HL-60 (cell line): ENCODE data around the gene ARMC9.

Source experiments
- DNase-seq, 2 experiments: peaks; one replicate each; pipeline ENCODE4 v3.0.0-alpha.2; 2010 to 2020; ENCODE audit warnings: low read depth in 1 of 2, low spot score in 1 of 2
- H3K27ac ChIP-seq: fragments of 250-450 bp; sonication (Bioruptor Pico); replicated peaks from 2 replicates; pipeline ENCODE4 v1.5.1; 2020; ENCODE audit warnings: mild to moderate bottlenecking, moderate library complexity
- H3K27me3 ChIP-seq: fragments of 250-450 bp; sonication (Bioruptor Pico); 2 replicates; pipeline ENCODE4 v1.5.1; 2021; ENCODE audit warnings: mild to moderate bottlenecking, moderate library complexity; ENCODE audit not compliant: insufficient read depth, poor library complexity, severe bottlenecking
- H3K4me3 ChIP-seq: replicated peaks from 2 replicates; pipeline ENCODE4 v1.5.1; 2011; ENCODE audit warnings: mild to moderate bottlenecking, control low read depth, low read length; ENCODE audit not compliant: insufficient read depth
- CTCF ChIP-seq: IDR thresholded peaks from one replicate; pipeline ENCODE4 v1.5.1; 2011; ENCODE audit warnings: low read length, control low read depth, inconsistent platforms; ENCODE audit not compliant: insufficient read depth
- GABPA ChIP-seq: IDR thresholded peaks from 2 replicates; pipeline ENCODE4 v1.6.1; 2012; ENCODE audit warnings: low read depth
- POLR2AphosphoS5 ChIP-seq: IDR thresholded peaks from 2 replicates; pipeline ENCODE4 v1.6.1; 2012; ENCODE audit warnings: low read depth
- SPI1 ChIP-seq: IDR thresholded peaks from 2 replicates; pipeline ENCODE4 v1.6.1; 2012; ENCODE audit warnings: low read depth, mild to moderate bottlenecking, borderline replicate concordance
- TF ChIP-seq, protein P1 (sequence below): IDR thresholded peaks from 2 replicates; pipeline ENCODE4 v1.6.1; 2012; ENCODE audit warnings: low read depth; ENCODE audit not compliant: insufficient replicate concordance

Gene ARMC9

DNA sequence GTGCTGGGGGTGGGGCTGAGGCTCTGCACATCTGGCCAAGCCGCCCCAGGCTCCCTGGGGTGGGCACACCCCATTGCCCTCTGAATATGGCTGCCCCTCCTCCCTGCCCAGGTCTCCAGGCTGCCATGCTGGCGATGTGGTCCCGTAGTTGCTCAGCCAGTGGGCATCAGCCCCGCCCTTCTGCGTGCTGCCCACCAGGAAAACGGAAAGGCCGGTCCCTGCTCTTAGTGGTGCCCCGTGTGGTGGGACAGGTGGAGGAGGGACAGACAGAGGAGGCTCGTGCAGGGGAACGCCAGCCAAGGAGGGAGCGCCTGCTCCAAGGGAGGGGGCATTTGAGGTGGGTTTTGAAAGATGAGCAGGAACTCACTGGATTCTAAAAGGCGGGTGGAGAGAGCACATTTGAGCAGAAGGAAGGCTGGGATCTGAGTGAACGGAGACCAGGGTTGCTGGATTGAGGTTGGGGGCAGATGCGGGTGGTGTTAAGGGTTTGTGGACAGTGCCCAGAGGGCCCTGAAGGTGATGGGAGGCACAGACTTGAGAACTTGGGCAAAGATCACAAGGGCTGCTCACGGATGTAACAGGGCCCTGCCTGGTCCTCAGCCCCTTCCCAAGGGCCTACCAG is 190.4 kb downstream of the ARMC9 start:
- Histone ChIP-seq H3K27ac (peak overlapping the region; percentile 96), H3K27me3 (no peaks in the 10 kb centered on the region), H3K4me3 (no peak overlapping the region)
- no peak for TF ChIP-seq SPI1
- no peak for TF ChIP-seq CTCF
- no peak for DNase-seq

GRCh38 chr2:231390667-231391066 is 192.2 kb downstream of the ARMC9 start:
- Histone ChIP-seq H3K27ac (peak overlapping the region; percentile 96), H3K4me3 (no peak overlapping the region), H3K27me3 (no peaks in the 10 kb centered on the region)
- TF ChIP-seq, protein P1, sequence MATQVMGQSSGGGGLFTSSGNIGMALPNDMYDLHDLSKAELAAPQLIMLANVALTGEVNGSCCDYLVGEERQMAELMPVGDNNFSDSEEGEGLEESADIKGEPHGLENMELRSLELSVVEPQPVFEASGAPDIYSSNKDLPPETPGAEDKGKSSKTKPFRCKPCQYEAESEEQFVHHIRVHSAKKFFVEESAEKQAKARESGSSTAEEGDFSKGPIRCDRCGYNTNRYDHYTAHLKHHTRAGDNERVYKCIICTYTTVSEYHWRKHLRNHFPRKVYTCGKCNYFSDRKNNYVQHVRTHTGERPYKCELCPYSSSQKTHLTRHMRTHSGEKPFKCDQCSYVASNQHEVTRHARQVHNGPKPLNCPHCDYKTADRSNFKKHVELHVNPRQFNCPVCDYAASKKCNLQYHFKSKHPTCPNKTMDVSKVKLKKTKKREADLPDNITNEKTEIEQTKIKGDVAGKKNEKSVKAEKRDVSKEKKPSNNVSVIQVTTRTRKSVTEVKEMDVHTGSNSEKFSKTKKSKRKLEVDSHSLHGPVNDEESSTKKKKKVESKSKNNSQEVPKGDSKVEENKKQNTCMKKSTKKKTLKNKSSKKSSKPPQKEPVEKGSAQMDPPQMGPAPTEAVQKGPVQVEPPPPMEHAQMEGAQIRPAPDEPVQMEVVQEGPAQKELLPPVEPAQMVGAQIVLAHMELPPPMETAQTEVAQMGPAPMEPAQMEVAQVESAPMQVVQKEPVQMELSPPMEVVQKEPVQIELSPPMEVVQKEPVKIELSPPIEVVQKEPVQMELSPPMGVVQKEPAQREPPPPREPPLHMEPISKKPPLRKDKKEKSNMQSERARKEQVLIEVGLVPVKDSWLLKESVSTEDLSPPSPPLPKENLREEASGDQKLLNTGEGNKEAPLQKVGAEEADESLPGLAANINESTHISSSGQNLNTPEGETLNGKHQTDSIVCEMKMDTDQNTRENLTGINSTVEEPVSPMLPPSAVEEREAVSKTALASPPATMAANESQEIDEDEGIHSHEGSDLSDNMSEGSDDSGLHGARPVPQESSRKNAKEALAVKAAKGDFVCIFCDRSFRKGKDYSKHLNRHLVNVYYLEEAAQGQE: no peak
- TF ChIP-seq SPI1: peak; percentile 96
- no peak for TF ChIP-seq CTCF
- TF ChIP-seq GABPA: no peak
- peak; percentile 54; the same call in 1 of the 2 replicates for TF ChIP-seq POLR2AphosphoS5
- DNase-seq: peak; percentile 76 to 83

GRCh38 chr2:231391981-231392380 is 193.6 kb downstream of the ARMC9 start:
- no peaks in the 10 kb centered on the region for H3K27me3 ChIP-seq
- TF ChIP-seq, protein P1: no peak
- TF ChIP-seq CTCF (no peak), POLR2AphosphoS5 (peak; percentile 88), GABPA (0 out of 2 replicates have a peak, but pooled peaks have one; percentile 17), SPI1 (no peak)
- no peak overlapping the region for H3K4me3 ChIP-seq
- peak; percentile 94 to 96 for DNase-seq
- H3K27ac ChIP-seq: peak overlapping the region; percentile 96

DNA sequence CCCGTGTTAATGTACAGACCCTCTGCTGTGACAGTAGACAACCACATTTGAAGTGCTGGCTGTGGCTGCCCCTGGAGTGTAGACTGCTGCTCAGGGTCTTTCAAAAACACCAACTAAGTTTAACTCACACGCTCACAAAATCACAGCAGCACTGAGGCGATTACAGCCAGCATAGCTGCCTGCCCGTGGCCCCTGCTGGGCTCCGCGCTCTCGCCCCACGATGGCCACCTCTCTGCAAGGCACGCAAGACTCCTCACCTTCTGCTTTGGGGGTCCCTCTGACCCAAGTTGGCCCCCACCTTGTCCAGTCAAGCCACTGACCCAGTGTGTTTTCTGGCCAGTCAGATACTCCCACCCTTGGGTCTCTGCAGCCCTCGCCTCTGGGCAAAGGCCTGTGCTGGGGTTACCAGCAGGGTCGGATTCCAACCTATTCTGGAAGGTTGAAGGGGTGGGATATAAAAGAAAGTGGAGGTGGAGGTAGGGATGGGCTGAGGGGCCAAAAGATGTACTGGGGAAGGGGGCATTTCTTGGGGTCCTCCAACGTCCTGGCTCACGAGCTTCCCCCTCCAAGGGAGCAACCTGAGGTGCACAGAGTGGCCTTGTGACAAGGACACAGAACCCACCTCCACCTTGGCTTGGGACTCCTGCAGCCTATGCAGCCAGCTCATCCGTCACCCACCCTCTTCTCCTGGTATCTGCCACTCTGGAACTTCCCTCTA is 194.2 kb downstream of the ARMC9 start:
- no peak overlapping the region for H3K4me3 ChIP-seq
- H3K27ac ChIP-seq: peak overlapping the region; percentile 96
- DNase-seq: no peak
- H3K27me3 ChIP-seq: no peaks in the 10 kb centered on the region
- TF ChIP-seq, protein P1: no peak
- TF ChIP-seq POLR2AphosphoS5 (no peak), SPI1 (no peak), CTCF (no peak), GABPA (no peak)
